ENCODE measurements around the gene ZNF644. TPM values are rescaled to one million over a fixed set of nuclear protein-coding genes. Genes with fewer than 3 reads are reported as not detected.

The ZNF644 gene
- total RNA-seq, 1 donor from 2014 or later = 68.8 TPM

DNA sequence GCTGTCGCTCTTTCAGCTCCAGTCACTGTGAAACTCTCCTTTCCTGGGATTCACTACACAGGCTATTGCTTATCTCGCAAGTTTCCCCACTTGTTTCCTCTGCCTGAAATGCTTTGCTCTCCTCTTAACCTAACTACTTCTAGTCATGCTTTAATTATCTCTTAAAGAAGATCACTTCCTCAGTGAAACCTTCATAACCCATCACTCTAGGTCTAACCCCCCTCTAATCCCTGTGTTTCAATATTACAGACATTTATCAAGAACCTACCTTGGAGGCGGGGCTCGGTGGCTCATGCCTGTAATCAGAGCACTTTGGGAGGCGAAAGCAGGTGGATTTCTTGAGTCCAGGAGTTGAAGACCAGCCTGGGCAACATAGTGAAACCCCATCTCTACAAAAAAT lies 16.7 kb upstream of the ZNF644 start:
- no peak for DNase-seq (ENCODE audit: low read depth, low spot score)
- Mint-ChIP-seq H3K4me1 (no peaks in the 10 kb centered on the region), H3K4me3 (no peak overlapping the region), H3K27me3 (ENCODE audit: low read depth) (no peaks in the 10 kb centered on the region), H3K36me3 (ENCODE audit: low read depth) (peaks cover 7% of the 10 kb centered on the region), H3K9me3 (peaks cover 9% of the 10 kb centered on the region), H3K27ac (ENCODE audit: unreplicated experiment) (no peak overlapping the region)
- TF ChIP-seq CTCF (conservative IDR thresholded peaks at IDR 0.05) = no peak

DNA sequence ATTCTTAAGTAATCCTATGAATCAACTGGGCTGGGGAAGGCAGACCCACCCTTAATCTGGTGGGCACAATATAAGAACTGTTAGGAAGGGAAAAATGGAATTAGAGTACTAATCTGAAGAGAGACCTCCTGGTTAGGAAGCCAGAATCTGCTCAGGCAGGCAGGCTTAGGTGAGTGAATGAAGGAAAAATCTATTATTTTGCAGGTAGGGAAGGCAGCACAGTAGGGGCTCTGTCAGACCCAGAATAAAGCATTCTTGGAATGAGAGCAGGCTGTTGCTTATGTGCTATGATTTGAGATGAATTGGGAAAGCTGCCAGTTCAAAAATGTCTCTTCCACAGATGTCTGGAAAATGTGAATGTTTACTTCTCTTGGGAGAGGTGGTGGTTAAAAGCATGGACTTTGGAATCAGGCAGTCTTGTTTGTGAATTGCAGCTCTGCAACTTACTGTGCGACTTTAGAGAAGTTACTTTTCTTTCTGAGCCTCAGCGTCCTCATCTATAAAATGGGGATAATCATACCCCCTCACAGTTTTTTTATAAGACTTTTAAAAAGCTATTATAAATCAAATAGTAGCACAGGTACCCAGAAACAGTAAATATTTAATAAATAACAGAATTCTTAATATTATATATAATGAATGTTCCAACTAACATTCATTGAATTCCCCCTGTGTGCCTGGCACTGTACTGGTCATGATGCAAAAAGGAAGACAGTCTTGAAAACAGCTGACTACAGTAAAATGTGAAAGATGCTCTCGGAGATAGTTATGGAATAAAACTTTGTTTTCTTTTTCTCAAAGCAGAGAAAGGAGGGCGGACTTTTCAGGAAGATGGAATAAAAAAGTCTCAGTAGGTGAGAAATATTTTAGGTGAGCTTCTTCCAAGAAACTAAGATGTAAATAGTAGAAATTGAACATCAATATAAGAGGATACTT lies 15.3 kb upstream of the ZNF644 start:
- H3K36me3 Mint-ChIP-seq (ENCODE audit: low read depth) = peaks cover 7% of the 10 kb centered on the region
- no peak for TF ChIP-seq CTCF (conservative IDR thresholded peaks at IDR 0.05)
- DNase-seq (ENCODE audit: low read depth, low spot score) = no peak
- no peaks in the 10 kb centered on the region for H3K4me1 Mint-ChIP-seq
- H3K4me3 Mint-ChIP-seq = no peak overlapping the region
- peaks cover 6% of the 10 kb centered on the region for H3K9me3 Mint-ChIP-seq
- H3K27me3 Mint-ChIP-seq (ENCODE audit: low read depth) = peaks cover 7% of the 10 kb centered on the region
- H3K27ac Mint-ChIP-seq (ENCODE audit: unreplicated experiment) = no peak overlapping the region

DNA sequence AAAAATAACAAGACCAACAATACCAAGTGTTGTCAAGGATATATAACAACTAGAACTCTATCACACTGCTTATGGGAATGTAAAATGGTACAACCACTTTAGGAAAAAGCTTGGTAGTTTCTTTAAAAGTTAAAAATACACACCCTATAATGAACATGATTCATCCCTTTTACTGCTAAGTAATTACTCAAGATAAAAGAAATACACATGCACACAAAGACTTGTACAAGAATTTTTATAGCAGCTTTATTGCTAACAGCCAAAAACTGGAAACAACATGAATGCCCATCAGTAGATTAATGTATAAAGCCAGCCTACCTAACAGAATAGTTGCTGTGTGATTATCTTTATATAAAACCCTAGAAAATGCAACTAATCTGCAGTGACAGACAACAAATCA lies 10.5 kb upstream of the ZNF644 start:
- H3K4me3 Mint-ChIP-seq = no peak overlapping the region
- H3K36me3 Mint-ChIP-seq (ENCODE audit: low read depth) = no peaks in the 10 kb centered on the region
- H3K4me1 Mint-ChIP-seq = no peaks in the 10 kb centered on the region
- H3K9me3 Mint-ChIP-seq = no peaks in the 10 kb centered on the region
- peaks cover 7% of the 10 kb centered on the region for H3K27me3 Mint-ChIP-seq (ENCODE audit: low read depth)
- no peak for TF ChIP-seq CTCF (conservative IDR thresholded peaks at IDR 0.05)
- no peak for DNase-seq (ENCODE audit: low read depth, low spot score)
- no peak overlapping the region for H3K27ac Mint-ChIP-seq (ENCODE audit: unreplicated experiment)

DNA sequence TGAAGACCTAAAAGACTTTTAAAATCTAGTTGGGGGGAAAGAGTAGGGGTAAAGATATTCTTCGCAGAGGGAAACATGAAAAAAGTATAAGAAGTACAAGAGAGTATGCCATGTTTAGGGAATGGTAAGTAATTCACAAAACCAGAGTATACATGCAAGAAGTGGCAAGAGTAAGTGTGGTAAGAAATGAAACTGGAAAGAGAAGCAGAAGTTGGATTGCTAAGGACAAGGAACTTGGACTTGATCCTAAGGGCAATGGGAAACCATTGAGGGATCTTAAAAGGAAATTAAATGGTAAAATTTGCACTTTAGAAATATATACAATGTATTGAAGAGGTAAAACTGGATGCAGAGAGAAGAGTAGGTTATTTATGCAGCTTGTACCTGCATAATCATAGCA lies 9.2 kb upstream of the ZNF644 start:
- DNase-seq (ENCODE audit: low read depth, low spot score) = no peak
- no peak overlapping the region for H3K4me3 Mint-ChIP-seq
- no peaks in the 10 kb centered on the region for H3K4me1 Mint-ChIP-seq
- no peaks in the 10 kb centered on the region for H3K9me3 Mint-ChIP-seq
- no peaks in the 10 kb centered on the region for H3K36me3 Mint-ChIP-seq (ENCODE audit: low read depth)
- TF ChIP-seq CTCF (conservative IDR thresholded peaks at IDR 0.05) = no peak
- no peak overlapping the region for H3K27ac Mint-ChIP-seq (ENCODE audit: unreplicated experiment)
- peaks cover 7% of the 10 kb centered on the region for H3K27me3 Mint-ChIP-seq (ENCODE audit: low read depth)

GRCh38 chr1:91026777-91027176 lies 4.9 kb upstream of the ZNF644 start:
- Mint-ChIP-seq H3K27me3 (ENCODE audit: low read depth) (no peaks in the 10 kb centered on the region), H3K36me3 (ENCODE audit: low read depth) (no peaks in the 10 kb centered on the region), H3K9me3 (peaks cover 3% of the 10 kb centered on the region), H3K4me1 (peaks cover 7% of the 10 kb centered on the region), H3K27ac (ENCODE audit: unreplicated experiment) (no peak overlapping the region), H3K4me3 (no peak overlapping the region)
- DNase-seq (ENCODE audit: low read depth, low spot score) = no peak
- TF ChIP-seq CTCF (conservative IDR thresholded peaks at IDR 0.05) = peak; percentile 46
